ENCODE measurements around the gene RDH11.
"Not testable (repeated sequence)": the region's sequence is repeated elsewhere in the genome, so short reads cannot be mapped to it uniquely, and the experiment has no call there.

Gene RDH11

GRCh38 chr14:67705211-67705610 is 9.6 kb upstream of the RDH11 start:
- no peak overlapping the region for H3K4me3 ChIP-seq (ENCODE audit: control insufficient read depth, low read depth, low read length)
- no peak for DNase-seq (ENCODE audit: low read depth)
- no peak for TF ChIP-seq CTCF (IDR thresholded peaks at IDR 0.05; ENCODE audit: control insufficient read depth, insufficient read depth, low read depth, low read length, missing control alignments)

DNA sequence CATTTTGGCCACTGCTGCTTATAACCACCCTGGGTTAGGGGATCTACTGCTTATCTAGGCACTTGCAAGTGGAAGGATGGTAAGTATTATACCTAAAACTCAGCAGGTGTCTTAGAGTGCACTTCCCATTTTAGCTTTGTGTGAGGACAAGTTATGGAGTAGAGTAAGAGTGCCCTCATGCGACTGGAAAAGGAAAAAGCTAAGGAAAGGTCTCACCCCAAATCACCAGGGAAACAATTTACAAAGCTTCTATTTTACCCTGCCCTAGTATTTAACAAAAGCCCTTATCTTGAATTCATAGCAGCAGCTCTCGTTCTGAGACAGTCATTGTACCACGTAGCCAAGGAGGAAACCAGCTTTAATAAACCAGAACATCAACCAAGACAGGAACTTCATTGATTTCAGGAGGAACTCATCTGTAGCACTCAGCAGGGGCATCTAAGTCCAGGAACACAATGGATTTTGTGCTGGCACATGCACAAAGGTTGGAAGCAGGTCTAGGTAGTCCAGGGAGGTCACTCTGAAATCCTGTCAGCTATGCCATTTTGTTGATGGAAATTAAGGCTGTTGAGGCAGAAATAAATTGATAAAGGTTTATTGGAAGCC is 9.0 kb upstream of the RDH11 start:
- no peak overlapping the region for H3K4me3 ChIP-seq (ENCODE audit: control insufficient read depth, low read depth, low read length)
- no peak for DNase-seq (ENCODE audit: low read depth)
- TF ChIP-seq CTCF (IDR thresholded peaks at IDR 0.05; ENCODE audit: control insufficient read depth, insufficient read depth, low read depth, low read length, missing control alignments) = peak; percentile 83

DNA sequence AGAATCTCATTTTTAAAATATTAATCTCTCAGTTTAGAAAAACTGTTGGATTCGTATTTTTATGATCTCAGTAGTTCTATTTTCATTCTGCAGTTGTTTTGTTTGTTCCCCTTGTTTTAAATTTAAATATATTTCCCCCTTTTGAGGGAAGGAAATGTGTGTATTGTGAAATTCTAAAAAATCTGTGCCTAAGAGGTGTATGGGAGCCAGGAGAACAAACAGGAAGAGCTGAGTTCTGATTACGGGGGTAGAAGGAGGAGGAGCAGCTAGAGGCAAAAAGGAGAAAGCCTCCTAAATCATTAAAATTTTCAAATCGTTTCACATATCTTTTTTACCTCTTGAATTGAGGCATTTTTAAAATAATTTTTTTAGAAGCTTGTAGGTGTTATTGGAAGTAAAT is 8.4 kb upstream of the RDH11 start:
- H3K4me3 ChIP-seq (ENCODE audit: control insufficient read depth, low read depth, low read length) = no peak overlapping the region
- no peak for DNase-seq (ENCODE audit: low read depth)
- TF ChIP-seq CTCF (IDR thresholded peaks at IDR 0.05; ENCODE audit: control insufficient read depth, insufficient read depth, low read depth, low read length, missing control alignments) = no peak

DNA sequence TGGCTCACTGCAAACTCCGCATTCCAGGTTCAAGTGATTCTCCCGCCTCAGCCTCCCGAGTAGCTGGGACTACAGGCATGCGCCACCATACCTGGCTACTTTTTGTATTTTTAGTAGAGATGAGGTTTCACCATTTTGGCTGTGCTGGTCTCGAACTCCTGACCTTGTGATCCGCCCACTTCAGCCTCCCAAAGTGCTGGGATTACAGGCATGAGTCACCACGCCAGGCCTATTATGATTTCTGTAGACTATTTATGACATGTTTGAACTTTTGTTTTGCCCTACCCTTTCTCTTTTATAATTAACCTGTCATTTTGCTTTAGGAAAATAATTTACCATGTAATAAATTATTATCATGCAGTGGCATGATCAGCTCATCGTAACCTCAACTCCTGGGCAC is 5.9 kb upstream of the RDH11 start, which contains the start of gene RDH12:
Gene RDH12, plus strand, starts transcription at position 395 of the 400 bp plus-strand sequence. CDS start 20,757 bp downstream, outside the sequence.
- H3K4me3 ChIP-seq (ENCODE audit: control insufficient read depth, low read depth, low read length); DNase-seq (ENCODE audit: low read depth): not testable (repeated sequence)

- no peak for TF ChIP-seq CTCF (IDR thresholded peaks at IDR 0.05; ENCODE audit: control insufficient read depth, insufficient read depth, low read depth, low read length, missing control alignments)
- DNase-seq (ENCODE audit: low read depth) = no peak
- H3K4me3 ChIP-seq (ENCODE audit: control insufficient read depth, low read depth, low read length) = no peak overlapping the region
Measured at GRCh38 chr14:67698179-67698578, 2.6 kb upstream of the RDH11 start.

DNA sequence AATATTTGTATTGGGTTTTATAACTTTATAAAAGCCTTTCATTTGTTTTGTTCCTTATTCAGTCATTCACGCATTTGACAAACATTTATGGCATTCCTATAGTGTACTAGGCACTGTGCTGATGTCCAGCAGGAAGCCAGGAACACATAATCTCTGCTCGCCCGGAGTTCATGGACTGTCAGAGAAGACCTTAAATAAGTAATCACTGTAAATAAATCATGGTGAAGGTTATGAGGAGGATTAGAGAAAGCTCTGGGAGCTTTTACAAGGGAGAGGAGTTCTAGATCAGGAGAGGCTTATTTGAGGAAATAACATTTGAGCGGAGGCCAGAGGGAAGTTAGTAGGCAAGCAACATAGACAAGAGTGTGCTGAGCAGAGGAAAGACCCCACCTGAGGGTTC is 1.4 kb upstream of the RDH11 start:
- TF ChIP-seq CTCF (IDR thresholded peaks at IDR 0.05; ENCODE audit: control insufficient read depth, insufficient read depth, low read depth, low read length, missing control alignments) = no peak
- no peak for DNase-seq (ENCODE audit: low read depth)
- no peak overlapping the region for H3K4me3 ChIP-seq (ENCODE audit: control insufficient read depth, low read depth, low read length)

DNA sequence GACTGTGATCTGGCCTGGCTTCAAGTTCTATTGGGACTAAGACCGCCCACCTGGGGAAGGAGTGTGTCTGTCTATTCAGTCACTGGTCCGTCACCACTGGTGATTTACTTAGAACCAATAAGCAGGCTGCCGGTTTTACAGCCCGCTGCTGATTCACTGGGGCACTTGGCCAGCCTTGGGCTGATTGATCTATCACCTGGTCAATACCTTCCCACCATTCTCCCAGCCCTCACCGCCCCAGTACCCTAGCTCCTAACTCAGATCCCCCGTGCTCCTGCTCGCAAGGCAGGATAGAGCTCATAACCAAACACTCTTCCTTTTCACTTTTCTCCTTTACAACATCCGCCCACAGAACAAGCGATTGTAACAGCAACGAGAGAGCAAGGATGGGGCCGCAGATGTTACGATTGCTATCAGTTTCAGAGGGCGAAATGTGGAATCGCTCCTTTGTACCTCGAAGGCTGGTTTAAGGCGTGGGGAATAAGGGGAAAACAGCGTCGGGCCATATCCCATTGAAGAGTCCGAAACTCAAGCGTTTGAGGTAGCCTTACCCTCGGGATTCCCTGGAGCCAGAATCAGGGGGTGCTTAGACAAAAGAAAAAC is 672 bp downstream of the RDH11 start:
- peak overlapping the region; percentile 96 for H3K4me3 ChIP-seq (ENCODE audit: control insufficient read depth, low read depth, low read length)
- no peak for DNase-seq (ENCODE audit: low read depth)
- TF ChIP-seq CTCF (IDR thresholded peaks at IDR 0.05; ENCODE audit: control insufficient read depth, insufficient read depth, low read depth, low read length, missing control alignments) = no peak
